GM19035 (cell line): ENCODE results near the gene BNC1.
"Not testable (repeated sequence)": the region's sequence is repeated elsewhere in the genome, so short reads cannot be mapped to it uniquely, and the experiment has no call there.

ENCODE experiments used
- ATAC-seq: cut with Tn5 transposase; IDR thresholded peaks from one replicate; pipeline ENCODE4 v1.9.1; 2021; ENCODE audit not compliant: unreplicated experiment

The BNC1 gene

DNA sequence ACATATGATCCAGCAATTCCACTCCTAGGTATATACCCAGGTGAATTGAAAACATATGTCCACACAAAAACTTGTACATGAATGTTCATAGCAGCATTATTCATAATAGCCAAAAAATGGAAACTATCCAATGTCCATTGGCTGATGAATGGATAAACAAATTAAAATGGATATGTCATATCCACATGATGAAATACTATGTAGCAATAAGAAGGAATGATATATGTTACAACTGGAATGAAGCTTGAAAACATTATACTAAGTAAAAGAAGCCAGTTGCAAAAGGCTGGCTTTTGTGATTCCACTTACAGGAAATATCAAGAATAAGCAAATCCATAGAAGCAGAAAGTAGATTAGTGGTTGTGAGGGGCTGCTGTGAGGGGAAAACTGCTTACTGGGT lies 33.7 kb downstream of the BNC1 start:
- no peak for ATAC-seq

DNA sequence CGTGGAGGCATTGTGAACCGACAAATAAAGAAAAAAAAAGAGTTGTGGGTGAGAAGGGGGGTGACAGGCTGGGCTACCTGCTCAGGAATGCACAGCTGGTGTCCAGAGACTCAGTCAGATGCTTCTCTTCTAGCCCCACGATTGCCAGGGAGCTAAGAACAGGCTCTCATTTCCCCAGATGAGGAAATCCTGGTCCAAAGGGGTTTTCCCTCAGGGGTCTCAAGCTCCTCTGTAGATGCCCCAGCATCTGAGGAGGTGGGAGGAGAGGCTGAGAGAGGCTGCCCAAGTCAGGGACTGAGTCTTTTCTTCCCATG lies 35.5 kb downstream of the BNC1 start:
- ATAC-seq: no peak

DNA sequence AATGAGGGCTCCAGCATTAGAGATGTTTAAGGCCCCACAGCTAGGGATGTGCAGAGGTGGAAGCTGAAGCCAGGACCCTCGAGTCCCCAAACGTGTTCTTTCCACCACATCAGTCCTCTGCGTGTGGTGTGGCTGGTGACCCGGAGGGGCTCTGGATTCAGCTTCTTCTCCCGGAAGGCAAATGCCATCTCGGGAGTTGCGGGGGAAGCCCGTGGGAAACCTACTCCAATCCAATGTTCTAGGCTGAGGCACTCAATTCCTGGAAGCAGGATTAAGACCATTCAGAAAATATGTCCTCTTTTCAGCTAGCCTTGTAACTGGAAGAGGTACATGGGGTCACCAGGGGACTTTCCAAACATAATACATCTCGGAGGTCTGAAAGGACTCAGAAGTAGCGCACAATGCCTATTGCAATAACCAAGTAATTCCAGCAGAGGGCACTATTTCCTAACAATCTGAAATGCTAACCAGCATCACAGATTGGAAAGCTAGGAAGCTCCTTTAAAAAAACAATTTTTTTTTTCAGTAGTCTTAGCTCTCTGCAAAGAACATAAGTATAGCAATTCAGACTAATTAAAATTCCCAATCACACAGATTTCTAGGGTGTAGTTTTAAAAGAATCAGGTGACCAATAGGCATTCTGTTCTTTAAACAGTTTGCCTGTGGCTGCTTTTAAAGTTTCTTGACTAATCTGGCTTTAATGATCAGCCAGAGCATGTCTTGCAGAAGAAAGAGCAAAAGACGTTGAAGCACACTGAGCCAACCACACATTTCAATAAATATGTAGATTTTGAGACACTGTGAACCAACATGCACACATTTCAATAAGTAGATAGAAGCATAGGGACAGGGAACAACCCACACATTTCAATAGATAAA lies 36.1 kb downstream of the BNC1 start:
- no peak for ATAC-seq

DNA sequence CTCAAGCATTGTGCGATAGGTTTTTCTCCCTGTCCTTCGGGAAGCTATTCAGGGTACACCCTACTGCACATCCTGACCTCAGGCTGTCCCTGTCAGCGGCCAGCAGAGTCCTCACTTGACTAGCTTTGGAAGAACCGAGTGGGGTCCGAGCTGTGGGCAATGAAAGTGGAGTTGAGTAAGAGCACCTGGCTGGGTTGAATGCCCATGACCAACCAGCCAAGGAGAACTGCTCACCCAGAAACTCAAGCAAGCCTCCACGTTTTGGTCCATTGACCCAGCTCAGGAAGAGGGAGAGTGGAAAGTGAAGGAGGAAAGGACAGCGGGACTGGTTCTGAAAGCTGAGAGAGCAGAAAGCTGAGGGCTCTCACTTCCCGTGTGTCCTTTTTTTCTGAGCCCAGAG lies 40.8 kb downstream of the BNC1 start:
- no peak for ATAC-seq

DNA sequence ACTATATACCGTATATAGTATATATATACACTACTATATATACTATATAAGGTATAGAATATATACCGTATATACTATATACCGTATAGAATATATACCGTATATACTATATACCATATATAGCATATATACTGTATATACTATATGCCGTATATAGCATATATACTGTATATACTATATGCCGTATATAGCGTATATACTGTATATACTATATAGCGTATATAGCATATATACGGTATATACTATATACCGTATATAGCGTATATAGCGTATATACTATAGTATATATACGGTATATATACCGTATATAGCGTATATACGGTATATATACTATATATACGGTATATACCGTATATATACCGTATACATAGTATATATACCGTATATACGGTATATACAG lies 54.2 kb downstream of the BNC1 start:
- ATAC-seq: no peak

DNA sequence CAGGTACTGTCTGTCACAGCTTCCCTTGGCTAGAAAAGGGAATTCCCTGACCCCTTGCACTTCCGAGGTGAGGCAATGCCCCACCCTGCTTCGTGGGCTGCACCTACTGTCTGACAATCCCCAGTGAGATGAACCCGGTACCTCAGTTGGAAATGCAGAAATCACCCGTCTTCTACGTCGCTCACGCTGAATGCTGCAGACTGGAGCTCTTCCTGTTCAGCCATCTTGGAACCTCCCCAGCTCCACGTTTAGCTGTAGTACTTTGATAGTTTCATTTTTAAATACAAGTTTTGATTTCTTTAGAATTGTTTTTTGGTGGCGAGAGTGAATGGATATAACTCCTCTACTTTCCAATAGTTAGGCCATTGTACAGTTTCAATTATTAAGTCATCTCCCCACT lies 59.0 kb downstream of the BNC1 start:
- ATAC-seq: no peak

DNA sequence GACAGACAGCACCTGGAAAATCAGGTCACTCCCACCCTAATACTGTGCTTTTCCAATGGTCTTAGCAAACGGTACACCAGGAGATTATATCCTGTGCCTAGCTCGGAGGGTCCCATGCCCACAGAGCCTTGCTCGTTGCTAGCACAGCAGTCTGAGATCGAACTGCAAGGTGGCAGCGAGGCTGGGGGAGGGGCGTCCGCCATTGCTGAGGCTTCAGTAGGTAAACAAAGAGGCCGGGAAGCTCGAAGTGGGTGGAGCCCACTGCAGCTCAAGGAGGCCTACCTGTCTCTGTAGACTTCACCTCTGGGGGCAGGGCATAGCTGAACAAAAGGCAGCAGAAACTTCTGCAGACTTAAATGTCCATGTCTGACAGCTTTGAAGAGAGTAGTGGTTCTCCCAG lies 62.7 kb downstream of the BNC1 start:
- ATAC-seq: not testable (repeated sequence)

DNA sequence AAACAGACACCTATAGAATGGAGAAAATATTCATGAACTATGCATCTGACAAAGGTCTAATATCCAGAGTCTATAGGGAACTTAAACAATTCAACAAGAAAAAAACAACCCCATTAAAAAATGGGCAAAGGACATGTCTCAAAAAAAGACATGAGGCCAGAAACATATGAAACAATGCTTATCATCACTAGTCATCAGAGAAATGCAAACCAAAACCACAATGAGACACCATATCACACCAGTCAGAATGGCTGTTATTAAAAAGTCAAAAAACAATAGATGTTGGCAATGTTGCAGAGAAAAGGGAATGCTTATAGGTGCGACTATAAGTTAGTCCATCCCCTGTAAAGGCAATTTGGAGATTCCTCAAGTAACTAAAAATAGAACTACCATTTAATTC lies 65.4 kb downstream of the BNC1 start:
- ATAC-seq: no peak

DNA sequence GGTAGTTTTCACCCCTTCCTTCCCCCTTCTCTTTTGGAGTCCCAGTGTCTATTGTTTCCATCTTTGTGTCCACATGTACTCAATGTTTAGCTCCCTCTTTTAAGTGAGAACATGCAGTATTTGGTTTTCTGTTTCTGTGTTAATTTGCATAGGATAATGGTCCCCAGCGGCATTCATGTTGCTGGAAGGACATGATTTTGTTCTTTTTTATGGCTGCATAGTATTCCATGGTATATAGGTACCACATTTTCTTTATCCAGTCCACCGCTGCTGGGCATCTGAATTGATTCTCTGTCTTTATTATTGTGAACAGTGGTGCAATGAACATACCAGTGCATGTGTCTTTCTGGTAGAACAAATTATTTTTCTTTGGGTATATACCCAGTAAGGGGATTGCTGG lies 69.2 kb downstream of the BNC1 start:
- no peak for ATAC-seq

DNA sequence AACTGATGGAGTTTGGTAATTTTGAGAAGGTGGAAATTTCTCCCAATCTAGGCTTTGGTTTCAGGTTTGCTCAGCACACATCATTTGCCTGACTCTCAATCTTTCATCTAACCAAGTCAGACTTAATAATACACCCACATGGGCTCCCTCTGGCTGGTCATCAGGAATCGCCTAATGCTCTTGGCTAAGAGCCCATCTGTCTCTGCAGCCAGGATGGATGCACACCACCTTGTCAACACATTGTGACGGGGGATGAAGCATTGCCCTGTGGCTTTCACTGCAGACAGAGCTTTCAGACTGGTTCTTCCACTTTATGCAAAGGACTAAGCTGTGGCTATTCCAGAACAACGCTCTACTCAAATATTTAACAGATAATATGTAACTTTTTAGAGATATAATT lies 73.8 kb downstream of the BNC1 start:
- ATAC-seq: no peak

DNA sequence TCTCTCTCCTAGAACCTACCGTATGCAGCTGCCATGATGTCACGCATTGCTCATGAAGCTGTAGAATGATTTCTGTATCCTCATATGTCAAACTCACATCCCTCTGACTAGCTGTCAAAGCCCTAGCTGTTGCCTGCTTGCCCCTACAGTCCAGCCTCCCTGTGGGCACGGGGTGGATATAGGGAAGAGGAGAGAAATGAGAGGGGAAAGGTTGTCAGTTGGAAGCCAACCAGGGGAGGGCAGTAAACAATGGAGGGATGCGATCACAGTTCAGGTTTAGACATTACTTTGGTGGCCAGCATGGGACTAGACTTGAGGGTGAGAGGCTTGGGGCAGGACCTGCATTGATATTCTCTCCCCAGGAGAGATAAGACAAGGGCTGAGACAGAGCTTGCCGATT lies 75.1 kb downstream of the BNC1 start:
- ATAC-seq: no peak

DNA sequence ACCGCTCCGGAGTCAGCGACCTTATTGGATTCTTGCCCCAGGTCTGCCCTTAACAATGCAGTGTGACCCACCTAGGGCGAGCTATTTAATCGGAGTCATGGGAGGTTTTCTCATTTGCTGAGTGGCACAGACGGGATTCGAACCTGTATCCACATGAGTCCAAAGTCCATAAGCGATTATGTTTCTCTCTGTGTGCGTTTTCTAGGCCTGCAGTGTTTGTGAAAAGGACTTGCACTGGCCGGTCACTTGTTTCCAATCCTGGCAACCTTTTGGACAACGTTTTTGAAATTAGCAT lies 76.2 kb downstream of the BNC1 start:
- ATAC-seq: no peak

DNA sequence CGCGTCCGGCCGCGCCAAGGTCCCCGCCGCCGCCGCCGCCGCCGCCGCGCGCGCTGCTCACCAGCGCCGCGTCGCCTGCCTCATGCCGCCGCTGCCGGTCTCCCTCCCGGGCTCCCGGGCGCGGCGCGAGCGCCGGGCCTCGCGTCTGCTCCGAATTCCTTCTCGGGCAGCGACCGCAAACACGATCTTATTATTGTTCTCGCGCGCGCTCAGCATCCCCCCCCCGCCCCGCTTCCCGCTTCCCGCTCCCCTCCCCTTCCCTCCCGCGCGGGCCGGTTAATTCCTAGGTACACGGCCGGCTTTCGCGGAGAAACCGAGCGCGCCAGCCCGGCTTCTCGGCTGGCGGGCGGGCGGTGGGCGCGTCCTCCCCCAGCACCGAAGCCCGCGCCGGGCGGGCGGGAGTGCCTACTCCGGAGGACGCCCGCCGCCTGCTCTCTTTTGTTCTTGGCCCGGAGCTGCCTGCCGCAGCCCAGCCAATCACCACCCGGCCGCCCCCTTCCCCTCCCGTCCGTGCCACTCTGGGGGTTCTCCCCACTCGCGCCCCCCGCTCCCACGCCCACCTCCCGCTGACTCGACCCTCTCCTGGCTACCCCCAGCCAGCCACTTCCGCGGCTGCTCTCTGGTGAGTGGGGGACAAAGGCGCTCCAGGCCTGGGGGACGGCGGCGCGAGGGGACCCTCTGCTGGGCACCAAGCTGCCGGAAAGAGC lies 76.7 kb downstream of the BNC1 start, which contains the start of gene HDGFL3:
HDGFL3 (minus strand) TSS at position 164 of the 707 bp plus-strand sequence. CDS start 409 bp downstream, outside the sequence.
- peak; percentile 47 for ATAC-seq

DNA sequence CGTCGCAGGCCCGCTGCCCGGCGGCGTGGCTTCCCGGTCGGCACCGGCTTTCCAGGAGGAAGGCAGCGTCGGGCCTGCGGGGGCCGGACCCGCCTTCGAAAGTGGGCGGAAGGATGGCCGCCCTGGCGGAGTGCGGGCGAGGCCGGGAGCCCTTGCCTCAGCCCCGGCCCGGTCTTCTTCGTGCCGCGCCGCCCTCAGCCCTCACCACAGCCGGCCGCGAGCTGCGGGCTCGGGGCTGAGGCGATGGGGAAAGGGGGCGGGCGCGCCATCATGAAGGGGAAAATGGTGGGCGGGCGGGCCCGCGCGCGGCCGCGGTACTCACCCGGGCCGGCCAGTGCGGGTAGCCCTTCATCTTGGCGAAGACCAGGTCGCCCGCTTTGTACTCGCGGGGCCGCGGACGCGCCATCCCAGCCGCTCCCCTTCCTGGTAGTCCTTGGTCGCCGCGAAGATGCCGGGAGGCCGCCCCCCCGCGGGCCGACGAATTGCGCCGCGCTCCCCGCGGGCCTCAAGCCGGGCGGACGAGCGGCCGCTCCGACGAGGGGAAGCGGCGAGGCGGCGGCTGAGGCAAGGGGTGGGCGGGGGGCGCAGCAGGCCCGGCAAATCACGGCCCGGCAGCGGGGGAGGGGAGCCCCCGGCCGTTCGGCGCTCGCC lies 77.3 kb downstream of the BNC1 start:
- peak; percentile 29 for ATAC-seq

DNA sequence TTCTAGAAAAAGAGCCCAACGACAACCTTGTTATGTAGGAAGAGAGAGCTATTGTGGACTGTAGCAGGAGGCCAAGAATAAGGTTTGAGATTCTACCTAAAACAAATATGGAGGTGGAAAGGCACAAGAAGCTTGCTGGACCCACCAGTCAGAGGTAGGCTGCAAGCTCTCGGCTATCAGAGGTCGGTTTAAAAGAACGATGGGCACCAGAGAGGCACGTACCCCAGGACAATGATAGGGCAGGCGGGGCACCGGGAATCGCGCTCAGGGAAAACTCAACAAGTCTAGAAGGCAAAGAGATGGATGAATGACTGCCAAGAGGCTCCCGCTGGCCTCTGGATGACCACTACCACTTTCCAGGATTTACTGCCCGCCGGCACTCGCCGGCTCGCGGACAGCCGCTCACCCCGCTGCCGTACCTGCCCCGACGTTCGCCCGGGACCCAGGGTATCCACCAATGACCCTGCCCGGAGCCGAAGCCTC lies 77.9 kb downstream of the BNC1 start:
- peak; percentile 3 for ATAC-seq
